Thyroid gland (tissue), 4 donors: ENCODE results near the gene SEC23B.

Experiments used
- POLR2A ChIP-seq, 2 donors: fragments of 450-650 bp; IDR thresholded peaks; one replicate each; pipeline ENCODE4 v1.6.1; 2017; ENCODE audit warnings: antibody characterized with exemption in 2 of 2, mild to moderate bottlenecking in 2 of 2, moderate library complexity in 1 of 2
- TF ChIP-seq, protein P1 (sequence below), 6 experiments: fragments of 200-600 bp in 3 of 6; fragments of 450-650 bp in 3 of 6; sonication (generic) in 3 of 6; IDR thresholded peaks; one replicate each; pipeline ENCODE4 v1.5.1; 2016 to 2019; ENCODE audit warnings: antibody characterized with exemption in 6 of 6, mild to moderate bottlenecking in 2 of 6, inconsistent platforms in 1 of 6, moderate library complexity in 1 of 6

DNA sequence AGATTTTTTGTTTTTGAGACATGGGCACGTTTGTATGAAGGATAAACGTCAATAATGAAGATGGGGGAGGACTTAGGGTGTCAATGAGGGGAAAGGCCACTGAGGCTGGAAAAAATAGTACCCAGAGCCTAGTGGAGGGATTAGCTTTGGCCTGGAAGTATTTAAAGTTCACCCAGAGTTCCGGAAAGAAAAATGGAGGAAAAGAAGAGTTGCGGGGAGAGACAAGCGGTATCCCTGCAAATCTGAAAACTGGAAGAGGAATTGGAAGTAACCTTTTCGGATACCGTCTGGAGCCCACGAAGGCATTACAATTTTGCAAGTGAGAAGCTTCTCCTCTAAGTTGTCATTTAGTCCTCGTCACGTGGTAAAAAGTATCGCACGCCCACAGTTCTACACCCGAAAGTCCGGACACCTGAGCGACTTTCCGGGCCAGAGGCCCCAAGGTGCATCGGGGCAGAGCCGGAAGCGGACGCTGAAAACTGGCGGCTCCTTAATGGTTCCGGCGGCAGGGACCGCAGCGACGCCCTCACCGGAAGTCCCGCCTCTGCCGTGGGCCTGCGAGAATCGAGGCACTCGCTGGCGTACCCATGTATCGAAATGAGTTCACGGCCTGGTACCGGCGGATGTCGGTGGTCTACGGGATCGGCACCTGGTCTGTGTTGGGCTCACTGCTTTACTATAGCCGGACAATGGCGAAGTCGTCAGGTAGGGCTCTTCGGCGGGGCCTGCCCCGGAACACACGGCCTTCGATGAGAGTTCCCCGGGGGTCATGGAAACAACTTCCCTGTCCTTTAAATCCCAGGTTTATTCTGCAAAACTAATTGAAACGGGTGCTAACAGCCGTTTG, 59.4 kb downstream of the SEC23B start, which contains the start of gene SMIM26:
- TF ChIP-seq, protein P1, sequence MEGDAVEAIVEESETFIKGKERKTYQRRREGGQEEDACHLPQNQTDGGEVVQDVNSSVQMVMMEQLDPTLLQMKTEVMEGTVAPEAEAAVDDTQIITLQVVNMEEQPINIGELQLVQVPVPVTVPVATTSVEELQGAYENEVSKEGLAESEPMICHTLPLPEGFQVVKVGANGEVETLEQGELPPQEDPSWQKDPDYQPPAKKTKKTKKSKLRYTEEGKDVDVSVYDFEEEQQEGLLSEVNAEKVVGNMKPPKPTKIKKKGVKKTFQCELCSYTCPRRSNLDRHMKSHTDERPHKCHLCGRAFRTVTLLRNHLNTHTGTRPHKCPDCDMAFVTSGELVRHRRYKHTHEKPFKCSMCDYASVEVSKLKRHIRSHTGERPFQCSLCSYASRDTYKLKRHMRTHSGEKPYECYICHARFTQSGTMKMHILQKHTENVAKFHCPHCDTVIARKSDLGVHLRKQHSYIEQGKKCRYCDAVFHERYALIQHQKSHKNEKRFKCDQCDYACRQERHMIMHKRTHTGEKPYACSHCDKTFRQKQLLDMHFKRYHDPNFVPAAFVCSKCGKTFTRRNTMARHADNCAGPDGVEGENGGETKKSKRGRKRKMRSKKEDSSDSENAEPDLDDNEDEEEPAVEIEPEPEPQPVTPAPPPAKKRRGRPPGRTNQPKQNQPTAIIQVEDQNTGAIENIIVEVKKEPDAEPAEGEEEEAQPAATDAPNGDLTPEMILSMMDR (IDR thresholded peaks at IDR 0.05): peak in 1 of 6 experiments; percentile 8
- TF ChIP-seq POLR2A (IDR thresholded peaks at IDR 0.05): peak in 1 of 2 donors; percentile 69
